GM12878 (cell line): ENCODE measurements around the gene ATXN1L. TPM values are rescaled to one million over a fixed set of nuclear protein-coding genes. Genes with fewer than 3 reads are reported as not detected.

ENCODE experiments used
- ATAC-seq: fragments of 200-7000 bp; cut with Tn5 transposase; 3 replicates; pipeline ENCODE4 v1.9.1; 2020; ENCODE audit warnings: mild to moderate bottlenecking, moderate library complexity
- BruUV-seq: library from RNA; stranded (reverse); fragments of 400-500 nt; replicated peaks from 2 replicates; lab custom pipeline; 2021; lab: Mats Ljungman, UMichigan
- CTCF ChIA-PET: fragments of 300-600 bp; sonication (Branson Sonifier 250); formaldehyde crosslinking; extraction: SDS; loops from one replicate; lab custom pipeline; 2021; ENCODE audit warnings: inconsistent platforms; lab: Yijun Ruan, JAX
- POLR2A ChIA-PET: fragments of 350-600 bp; formaldehyde crosslinking; extraction: SDS; loops from one replicate; lab custom pipeline; 2021; ENCODE audit warnings: inconsistent platforms; lab: Charles Lee
- RAD21 ChIA-PET: fragments of 300-600 bp; sonication (Branson Sonifier 250); formaldehyde crosslinking; loops from one replicate; lab custom pipeline; 2023; ENCODE audit warnings: antibody characterized with exemption; ENCODE audit not compliant: unreplicated experiment; lab: Charles Lee
- SMC1A ChIA-PET: fragments of 300-600 bp; sonication (Branson Sonifier 250); formaldehyde crosslinking; loops from one replicate; lab custom pipeline; 2023; ENCODE audit not compliant: unreplicated experiment, uncharacterized antibody; lab: Charles Lee
- DNase-seq: peaks from one replicate; pipeline ENCODE4 v3.0.0-alpha.2; 2011; ENCODE audit warnings: low read depth, low spot score
- FAIRE-seq: peaks from 3 replicates; lab custom pipeline; 2011; peaks lifted over from hg19 to GRCh38; lab: Jason Lieb, UNC
- H2AFZ ChIP-seq: 2 replicates; pipeline ENCODE4 v1.6.0; 2011; ENCODE audit warnings: low read depth, low read length, control low read depth; ENCODE audit not compliant: control insufficient read depth
- H3K27ac ChIP-seq: 2 replicates; pipeline ENCODE4 v1.5.1; 2011; ENCODE audit warnings: control low read depth; ENCODE audit not compliant: control insufficient read depth, insufficient read depth
- H3K27me3 ChIP-seq, 2 experiments: replicated peaks in 1 of 2; 2 replicates each; pipeline versions ENCODE4 v1.6.0 to v1.6.1; 2011; ENCODE audit warnings: low read length in 1 of 2; ENCODE audit not compliant: control insufficient read depth in 2 of 2, insufficient read depth in 2 of 2
- H3K36me3 ChIP-seq, 2 experiments: 2 replicates each; pipeline ENCODE4 v1.5.1; 2011; ENCODE audit warnings: low read length in 1 of 2; ENCODE audit not compliant: control insufficient read depth in 2 of 2, insufficient read depth in 2 of 2
- H3K4me1 ChIP-seq: 2 replicates; pipeline ENCODE4 v1.6.1; 2011; ENCODE audit warnings: mild to moderate bottlenecking, low read length, moderate library complexity, mixed read lengths; ENCODE audit not compliant: control insufficient read depth, insufficient read depth
- H3K4me2 ChIP-seq: 2 replicates; pipeline ENCODE4 v1.6.0; 2011; ENCODE audit warnings: control low read depth; ENCODE audit not compliant: control insufficient read depth, insufficient read depth
- H3K4me3 ChIP-seq: fragments of 200-600 bp; sonication (generic); 2 replicates; pipeline ENCODE4 v1.5.1; 2016
- H3K79me2 ChIP-seq: 2 replicates; pipeline ENCODE4 v1.6.0; 2011; ENCODE audit warnings: low read length; ENCODE audit not compliant: control insufficient read depth, insufficient read depth
- H3K9ac ChIP-seq: 2 replicates; pipeline ENCODE4 v1.8.0; 2011; ENCODE audit warnings: low read length, control low read depth, mixed read lengths; ENCODE audit not compliant: control insufficient read depth, insufficient read depth
- H3K9me3 ChIP-seq: replicated peaks from 3 replicates; pipeline ENCODE4 v1.5.1; 2011; ENCODE audit warnings: mild to moderate bottlenecking, low read length; ENCODE audit not compliant: control insufficient read depth, insufficient read depth
- H4K20me1 ChIP-seq: 2 replicates; pipeline ENCODE4 v1.6.0; 2011; ENCODE audit not compliant: control insufficient read depth, insufficient read depth
- NFYB ChIP-seq: IDR thresholded peaks from 2 replicates; pipeline ENCODE4 v1.6.1; 2011; ENCODE audit warnings: low read depth, mild to moderate bottlenecking, low read length, improper control_type of control experiment, moderate library complexity; ENCODE audit not compliant: insufficient read depth
- PAX8 ChIP-seq: fragments of 450-650 bp; IDR thresholded peaks from 2 replicates; pipeline ENCODE4 v1.6.1; 2017; ENCODE audit warnings: mild to moderate bottlenecking, moderate library complexity
- RUNX3 ChIP-seq: IDR thresholded peaks from 2 replicates; pipeline ENCODE4 v1.6.1; 2012; ENCODE audit warnings: low read length, inconsistent platforms
- WGBS: methylation state at CpG from one replicate; pipeline ENCODE4 v1.1.6; 2016; ENCODE audit warnings: low lambda C conversion rate; ENCODE audit not compliant: insufficient replicate concordance, insufficient coverage; ENCODE audit errors: missing lambda C conversion rate; 5-methylcytosine and 5-hydroxymethylcytosine counted together
- in situ Hi-C: fragments of 300-500 bp; cut with MboI; formaldehyde crosslinking; loops from 9 replicates; pipeline ENCODE4 v1.14.3; 2018; ENCODE audit warnings: mixed read lengths
- intact Hi-C: fragments of 100-400 bp; cut with micrococcal nuclease; formaldehyde crosslinking; loops from one replicate; pipeline ENCODE4 v1.14.2; 2022; ENCODE audit not compliant: unreplicated experiment
- polyA plus RNA-seq, 11 experiments: library from polyadenylated mRNA; depleted of rRNA in 4 of 11; unstranded in 6 of 11; stranded (reverse) in 5 of 11; fragments of >200 nt; fragmentation: Nextera tagmentation in 4 of 11; fragmentation: Illumina TruSeq in 1 of 11; extraction: Ambion mirVana in 4 of 11; extraction: Trizol in 1 of 11; gene quantifications; 1 replicate in 1 of 11; 2 replicates in 10 of 11; pipeline versions ENCODE4 v1.2.1 to v1.2.3, GENCODE V29; 2011 to 2016; ENCODE audit warnings: inconsistent platforms in 2 of 11, missing spikeins in 2 of 11, low read depth in 1 of 11
- total RNA-seq, 4 experiments: library from RNA; depleted of rRNA in 3 of 4; stranded (reverse); fragments of >200 nt in 3 of 4; fragmentation: Illumina TruSeq in 1 of 4; extraction: Trizol in 1 of 4; gene quantifications; 2 replicates each; pipeline versions ENCODE4 v1.2.1 to v1.2.3, GENCODE V29; 2013 to 2021
- TF ChIP-seq, protein P1 (sequence below): fragments of 450-650 bp; IDR thresholded peaks from 2 replicates; pipeline ENCODE4 v1.6.1; 2017; ENCODE audit warnings: mild to moderate bottlenecking, moderate library complexity

The ATXN1L gene
- total and polyA plus RNA-seq, 10 of the 15 experiments (the other 5 are each of a cell fraction or from before 2014, with no cell fraction given): 1.8 to 14.6 (median 9.2) TPM

DNA sequence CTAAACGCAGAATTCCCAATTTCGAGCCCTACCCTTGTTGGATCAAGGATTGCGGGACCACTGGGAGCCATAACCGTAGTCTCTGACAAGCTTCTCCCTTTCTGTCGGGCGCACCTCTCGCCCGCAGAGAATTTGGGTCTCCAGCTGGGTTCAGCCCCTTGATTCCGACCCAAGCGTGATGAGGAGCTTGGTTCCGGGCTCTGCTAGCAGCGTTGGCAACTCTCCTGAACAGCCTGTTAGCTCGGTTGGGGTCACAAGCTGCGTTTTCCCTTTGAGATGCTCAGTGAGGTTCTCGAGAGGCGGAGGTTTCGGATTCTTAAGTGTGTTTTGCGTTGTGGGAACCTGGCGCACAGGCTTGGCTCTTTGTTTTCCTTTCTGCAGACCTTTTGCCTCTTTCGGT, 655 bp downstream of the ATXN1L start:
- H3K4me2 ChIP-seq: peak overlapping the region; percentile 95
- 1% methylated on average over 20 of the region's 20 CpGs for WGBS
- in situ Hi-C loops (no loop called here), intact Hi-C loops (no loop called here)
- no peaks in the 10 kb centered on the region for H3K27me3 ChIP-seq
- peak overlapping the region; percentile 61 for H2AFZ ChIP-seq
- peak overlapping the region; percentile 92 for H3K4me3 ChIP-seq
- H3K9me3 ChIP-seq: no peaks in the 10 kb centered on the region
- POLR2A ChIA-PET: interaction anchor here (0.6 to 2.4 kb wide), 7 partner anchors 9 to 38 kb away, joined by 3 to 14 read pairs (median 4); partner anchors contain the start of gene ZNF821
- peak overlapping the region; percentile 95 for H3K9ac ChIP-seq
- TF ChIP-seq PAX8 (no peak), RUNX3 (peak; percentile 15; the same call in 1 of the 2 replicates), NFYB (no peak)
- TF ChIP-seq, protein P1, sequence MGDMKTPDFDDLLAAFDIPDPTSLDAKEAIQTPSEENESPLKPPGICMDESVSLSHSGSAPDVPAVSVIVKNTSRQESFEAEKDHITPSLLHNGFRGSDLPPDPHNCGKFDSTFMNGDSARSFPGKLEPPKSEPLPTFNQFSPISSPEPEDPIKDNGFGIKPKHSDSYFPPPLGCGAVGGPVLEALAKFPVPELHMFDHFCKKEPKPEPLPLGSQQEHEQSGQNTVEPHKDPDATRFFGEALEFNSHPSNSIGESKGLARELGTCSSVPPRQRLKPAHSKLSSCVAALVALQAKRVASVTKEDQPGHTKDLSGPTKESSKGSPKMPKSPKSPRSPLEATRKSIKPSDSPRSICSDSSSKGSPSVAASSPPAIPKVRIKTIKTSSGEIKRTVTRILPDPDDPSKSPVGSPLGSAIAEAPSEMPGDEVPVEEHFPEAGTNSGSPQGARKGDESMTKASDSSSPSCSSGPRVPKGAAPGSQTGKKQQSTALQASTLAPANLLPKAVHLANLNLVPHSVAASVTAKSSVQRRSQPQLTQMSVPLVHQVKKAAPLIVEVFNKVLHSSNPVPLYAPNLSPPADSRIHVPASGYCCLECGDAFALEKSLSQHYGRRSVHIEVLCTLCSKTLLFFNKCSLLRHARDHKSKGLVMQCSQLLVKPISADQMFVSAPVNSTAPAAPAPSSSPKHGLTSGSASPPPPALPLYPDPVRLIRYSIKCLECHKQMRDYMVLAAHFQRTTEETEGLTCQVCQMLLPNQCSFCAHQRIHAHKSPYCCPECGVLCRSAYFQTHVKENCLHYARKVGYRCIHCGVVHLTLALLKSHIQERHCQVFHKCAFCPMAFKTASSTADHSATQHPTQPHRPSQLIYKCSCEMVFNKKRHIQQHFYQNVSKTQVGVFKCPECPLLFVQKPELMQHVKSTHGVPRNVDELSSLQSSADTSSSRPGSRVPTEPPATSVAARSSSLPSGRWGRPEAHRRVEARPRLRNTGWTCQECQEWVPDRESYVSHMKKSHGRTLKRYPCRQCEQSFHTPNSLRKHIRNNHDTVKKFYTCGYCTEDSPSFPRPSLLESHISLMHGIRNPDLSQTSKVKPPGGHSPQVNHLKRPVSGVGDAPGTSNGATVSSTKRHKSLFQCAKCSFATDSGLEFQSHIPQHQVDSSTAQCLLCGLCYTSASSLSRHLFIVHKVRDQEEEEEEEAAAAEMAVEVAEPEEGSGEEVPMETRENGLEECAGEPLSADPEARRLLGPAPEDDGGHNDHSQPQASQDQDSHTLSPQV: no peak
- SMC1A ChIA-PET: interaction anchor here (1.0 to 2.3 kb wide), 5 partner anchors 11 to 79 kb away, joined by 3 to 19 read pairs (median 10); partner anchors contain the start of genes AP1G1 and ZNF821
- peak; percentile 4; the same call in 2 of the 3 replicates for ATAC-seq
- H3K27ac ChIP-seq: peak overlapping the region; percentile 90
- no peak for FAIRE-seq
- H3K36me3 ChIP-seq: peaks cover 20 to 26% of the 10 kb centered on the region in 2 experiments; a peak in 3 of 4 replicates
- RAD21 ChIA-PET: interaction anchor here (0.9 to 6.0 kb wide), 4 partner anchors 29 to 45 kb away, joined by 3 to 53 read pairs (median 25); partner anchors contain the start of genes AP1G1 and ZNF821
- peaks cover 44% of the 10 kb centered on the region for H3K4me1 ChIP-seq
- BruUV-seq: no TSS peak
- peaks cover 27% of the 10 kb centered on the region for H3K79me2 ChIP-seq
- H4K20me1 ChIP-seq: no peaks in the 10 kb centered on the region
- DNase-seq: no peak
- CTCF ChIA-PET: interaction anchor here (1.0 to 1.3 kb wide), 4 partner anchors 29 to 38 kb away, joined by 3 to 6 read pairs (median 4); partner anchors contain the start of gene AP1G1
